NCI-H446 treated with DMSO at 0.1 percent for 48 hours (cell line): ENCODE results near the gene ZYX.
"Not testable (repeated sequence)": the region's sequence is repeated elsewhere in the genome, so short reads cannot be mapped to it uniquely, and the experiment has no call there.

ENCODE experiments used
- DNase-seq: peaks from one replicate; lab custom pipeline; 2025; lab: John Stamatoyannopoulos, UW

The ZYX gene

DNA sequence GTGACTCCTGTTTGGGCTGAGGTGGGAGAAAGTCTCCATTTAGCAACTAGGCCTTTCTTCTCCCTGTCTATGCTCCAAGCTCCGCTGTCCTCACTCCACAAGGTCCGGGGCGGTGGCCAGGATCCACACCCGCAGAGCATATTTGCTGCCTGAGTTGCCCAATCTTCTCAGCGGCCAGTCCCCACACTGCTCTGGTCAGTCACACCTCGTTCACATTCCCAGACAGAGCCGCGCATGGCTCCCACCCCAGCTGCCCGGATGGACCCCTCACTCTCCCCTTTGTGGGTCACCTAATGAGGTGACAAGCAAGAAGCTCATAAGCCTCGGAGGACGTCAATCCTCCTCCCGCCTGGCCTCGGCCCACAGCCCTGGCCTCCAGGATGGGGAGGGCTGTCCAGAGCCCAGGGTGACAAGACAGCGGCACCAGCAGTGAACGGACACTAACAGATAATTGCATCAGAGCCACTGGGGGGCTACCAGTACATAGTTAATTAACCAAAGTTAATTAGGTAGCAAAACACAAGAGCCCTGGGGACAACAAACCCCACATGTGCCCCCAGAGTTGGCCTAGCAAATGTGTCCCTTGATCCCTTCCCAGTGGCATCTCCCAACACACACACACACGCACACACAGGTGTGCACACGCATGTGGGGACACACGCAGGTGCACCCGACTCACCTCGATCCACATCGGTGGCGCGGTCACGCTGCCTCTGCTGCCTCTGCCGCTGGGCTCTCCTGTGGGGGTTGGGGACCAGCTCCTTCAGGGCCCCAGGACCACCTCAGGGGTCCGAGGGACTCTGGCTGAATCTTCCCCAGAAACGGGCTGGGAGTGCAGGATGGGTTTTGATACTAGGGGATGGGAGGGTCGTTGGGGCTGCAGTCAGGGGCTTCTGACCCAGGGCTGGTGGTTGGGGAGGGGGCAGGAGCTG is 15.7 kb downstream of the ZYX start:
- DNase-seq = no peak

DNA sequence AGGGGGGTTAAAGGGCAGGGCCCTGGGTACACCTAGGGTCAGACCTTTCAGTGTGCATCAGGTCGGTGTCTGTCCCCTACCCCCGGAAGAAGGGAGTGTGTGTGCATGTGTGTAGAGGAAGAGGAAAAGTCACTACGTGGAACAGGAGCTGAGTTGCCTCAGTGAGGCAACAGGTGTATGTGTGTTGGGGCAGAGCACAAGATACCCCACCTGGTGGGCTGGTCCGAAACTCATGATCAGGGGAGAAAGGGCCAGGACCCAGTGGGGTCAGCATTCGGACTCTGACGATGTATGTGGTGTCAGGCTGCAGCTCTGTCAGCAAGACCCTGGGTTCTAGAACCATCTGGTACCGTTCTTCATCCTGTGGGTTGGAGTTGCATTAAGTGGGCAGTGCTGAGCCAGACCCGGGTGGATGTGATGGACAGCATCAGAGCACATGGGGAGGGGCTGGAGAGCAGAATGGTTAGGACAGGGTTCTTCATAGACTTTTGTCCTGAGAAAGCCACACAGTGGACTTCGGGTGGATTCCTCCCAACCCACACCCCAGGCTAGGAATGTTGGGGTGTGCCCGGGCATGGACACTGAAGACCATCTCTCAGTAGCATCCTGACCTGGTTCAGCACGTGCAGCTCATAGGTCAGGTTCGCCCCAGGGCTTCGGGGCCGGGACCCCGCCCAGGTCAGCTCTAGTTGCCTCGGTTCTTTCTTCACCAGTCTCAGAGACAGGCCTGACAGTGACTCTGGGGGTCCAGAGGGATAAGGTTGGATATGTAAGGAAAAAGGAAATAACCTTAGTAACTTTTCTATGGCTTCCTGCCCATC is 16.8 kb downstream of the ZYX start:
- DNase-seq = no peak

DNA sequence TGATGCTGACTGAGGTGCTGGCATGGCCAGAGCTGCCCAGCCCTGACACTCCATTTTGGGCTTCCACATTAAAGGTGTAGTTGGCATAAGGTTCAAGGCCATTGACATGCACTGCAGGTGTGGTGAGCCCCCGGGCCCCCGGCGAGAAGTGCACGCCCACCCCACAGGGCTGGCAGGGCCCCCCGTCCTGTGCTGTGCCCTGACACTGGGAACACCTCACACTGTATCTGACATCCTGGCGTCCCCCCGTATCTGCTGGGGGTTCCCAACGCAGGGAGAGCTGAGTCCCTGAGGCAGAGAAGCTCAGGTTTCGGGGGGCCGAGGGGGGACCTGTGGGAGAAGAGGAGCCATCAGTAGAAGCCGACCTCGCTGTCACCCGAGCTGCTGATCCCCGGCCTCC is 17.5 kb downstream of the ZYX start:
- DNase-seq = no peak

DNA sequence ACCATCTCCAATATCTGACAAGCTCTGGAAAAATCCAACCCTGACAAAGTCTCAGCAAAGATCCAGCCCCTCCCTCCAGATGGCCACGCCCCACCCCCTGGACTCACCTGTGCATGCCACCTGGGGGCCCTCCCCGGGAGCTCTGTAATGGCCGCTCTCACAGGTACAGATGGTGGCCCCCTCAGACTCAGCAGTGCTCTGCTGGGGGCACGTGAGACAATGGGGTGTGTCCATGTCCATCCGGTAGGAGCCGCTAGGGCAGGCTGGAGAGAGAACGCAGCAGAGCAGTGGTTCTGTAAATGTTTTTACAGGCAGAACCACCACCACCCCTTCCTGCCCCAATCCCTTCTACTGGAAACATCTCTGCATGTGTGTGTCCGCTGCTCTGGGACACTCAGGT is 18.0 kb downstream of the ZYX start:
- DNase-seq = no peak

DNA sequence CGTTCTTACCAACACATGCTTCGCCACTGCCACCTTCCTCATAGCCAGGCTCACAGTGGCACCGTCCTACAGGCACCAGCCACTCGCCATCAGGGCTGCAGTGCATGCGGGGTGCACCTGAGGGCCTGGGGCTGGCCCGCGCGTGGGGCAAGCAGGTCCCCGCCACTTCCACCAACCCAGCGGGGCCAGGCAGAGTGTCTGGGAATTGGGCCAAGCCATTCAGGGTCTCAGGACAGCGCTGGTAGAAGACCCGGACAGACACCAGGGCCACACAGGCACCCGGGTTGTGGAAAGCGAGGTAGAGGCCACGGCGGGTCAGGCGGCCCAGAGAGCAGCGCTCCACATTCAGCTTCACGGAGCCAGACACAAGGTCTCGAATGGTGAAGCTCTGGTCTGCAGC is 18.5 kb downstream of the ZYX start:
- no peak for DNase-seq

DNA sequence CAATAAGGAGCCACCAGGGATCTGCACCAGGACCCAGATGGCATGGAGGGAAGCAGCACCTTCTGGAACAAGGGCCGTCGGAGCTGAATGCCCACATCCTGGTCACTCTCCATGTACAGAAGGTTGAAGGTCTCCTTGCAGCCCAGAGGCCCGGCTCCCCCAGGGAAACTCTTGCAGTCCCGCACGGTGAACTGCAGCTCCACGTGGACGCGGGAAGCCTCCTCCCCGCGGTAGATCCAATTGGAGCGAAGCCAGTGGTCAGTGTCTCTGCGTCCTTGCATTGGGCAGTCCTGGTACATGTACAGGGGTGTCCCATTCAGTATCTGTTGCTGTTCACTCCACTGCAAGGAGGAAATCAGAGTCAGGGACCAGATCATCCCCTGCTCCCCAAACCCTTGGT is 20.1 kb downstream of the ZYX start:
- no peak for DNase-seq

DNA sequence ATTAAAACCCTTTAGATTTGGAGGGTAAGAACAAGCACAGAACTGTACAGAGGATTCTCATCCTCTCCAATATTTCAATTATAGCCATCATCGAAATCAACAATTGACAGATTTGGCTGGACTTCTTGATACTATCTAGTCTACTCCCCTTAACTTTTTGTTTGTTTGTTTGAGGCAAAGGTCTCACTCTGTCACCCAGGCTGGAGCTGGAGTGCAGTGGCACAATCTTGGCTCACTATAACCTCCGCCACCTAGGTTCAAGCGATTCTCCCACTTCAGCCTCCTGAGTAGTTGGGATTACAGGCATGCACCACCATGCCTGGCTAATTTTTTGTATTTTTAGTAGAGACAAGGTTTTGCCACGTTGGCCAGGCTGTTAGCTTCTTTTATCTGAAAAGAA is 21.1 kb downstream of the ZYX start:
- DNase-seq = not testable (repeated sequence)

DNA sequence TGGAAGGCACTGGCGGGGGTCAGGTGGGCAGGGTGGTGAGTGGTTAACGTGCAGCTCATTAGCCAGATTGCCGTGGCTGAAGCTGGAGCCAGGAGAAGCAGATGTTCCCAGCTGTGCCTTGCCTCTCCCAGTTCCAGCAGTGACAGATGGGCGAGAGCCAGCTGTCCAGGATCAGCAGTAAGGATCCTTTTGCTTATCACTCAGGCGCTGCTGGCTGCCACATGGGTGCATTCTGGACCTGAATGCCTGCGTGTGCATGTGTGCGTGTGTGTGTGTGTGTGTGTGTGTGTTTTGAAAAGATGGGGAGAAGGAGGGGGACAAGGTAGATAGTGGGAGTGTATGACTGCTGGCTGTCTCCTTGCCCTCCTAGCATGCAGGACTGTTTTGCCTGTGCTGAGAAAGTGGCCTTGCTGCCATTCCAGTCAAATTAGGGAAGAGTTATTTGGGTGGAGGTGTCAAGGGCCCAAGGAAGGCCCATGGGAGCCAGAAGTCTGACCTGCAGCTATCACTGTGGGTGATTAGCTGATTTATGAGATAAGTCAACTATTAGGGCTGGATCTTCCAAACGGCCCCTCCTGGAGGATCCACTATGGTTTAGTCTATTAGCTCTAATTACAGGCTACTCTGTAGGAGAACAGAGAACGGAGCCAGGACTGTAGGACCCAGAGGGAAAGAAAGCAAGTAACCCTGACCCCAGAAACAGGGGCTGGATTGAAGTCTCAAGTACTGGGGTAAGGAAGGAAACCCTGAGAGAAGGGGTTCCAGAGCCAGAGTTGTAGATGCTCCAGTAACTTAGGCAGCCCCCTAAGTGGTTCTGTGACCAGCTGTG is 24.2 kb downstream of the ZYX start:
- DNase-seq = no peak

DNA sequence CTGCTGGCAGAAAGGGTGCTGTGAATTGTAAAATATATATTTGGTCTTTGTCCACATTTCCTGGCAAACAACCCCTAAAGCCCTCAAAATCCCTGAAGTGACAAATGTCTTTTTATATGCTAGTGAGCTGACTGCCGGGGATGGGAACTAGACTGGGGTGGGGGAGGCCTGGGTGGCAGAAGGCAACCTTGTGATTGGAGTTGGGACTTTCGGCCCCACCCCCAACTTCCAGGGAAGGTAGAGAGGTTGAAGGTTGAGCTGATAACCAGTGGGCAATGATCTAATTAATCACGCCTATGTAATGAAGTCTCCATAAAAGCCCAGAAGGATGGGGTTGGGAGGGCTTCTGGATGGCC is 24.8 kb downstream of the ZYX start:
- no peak for DNase-seq

DNA sequence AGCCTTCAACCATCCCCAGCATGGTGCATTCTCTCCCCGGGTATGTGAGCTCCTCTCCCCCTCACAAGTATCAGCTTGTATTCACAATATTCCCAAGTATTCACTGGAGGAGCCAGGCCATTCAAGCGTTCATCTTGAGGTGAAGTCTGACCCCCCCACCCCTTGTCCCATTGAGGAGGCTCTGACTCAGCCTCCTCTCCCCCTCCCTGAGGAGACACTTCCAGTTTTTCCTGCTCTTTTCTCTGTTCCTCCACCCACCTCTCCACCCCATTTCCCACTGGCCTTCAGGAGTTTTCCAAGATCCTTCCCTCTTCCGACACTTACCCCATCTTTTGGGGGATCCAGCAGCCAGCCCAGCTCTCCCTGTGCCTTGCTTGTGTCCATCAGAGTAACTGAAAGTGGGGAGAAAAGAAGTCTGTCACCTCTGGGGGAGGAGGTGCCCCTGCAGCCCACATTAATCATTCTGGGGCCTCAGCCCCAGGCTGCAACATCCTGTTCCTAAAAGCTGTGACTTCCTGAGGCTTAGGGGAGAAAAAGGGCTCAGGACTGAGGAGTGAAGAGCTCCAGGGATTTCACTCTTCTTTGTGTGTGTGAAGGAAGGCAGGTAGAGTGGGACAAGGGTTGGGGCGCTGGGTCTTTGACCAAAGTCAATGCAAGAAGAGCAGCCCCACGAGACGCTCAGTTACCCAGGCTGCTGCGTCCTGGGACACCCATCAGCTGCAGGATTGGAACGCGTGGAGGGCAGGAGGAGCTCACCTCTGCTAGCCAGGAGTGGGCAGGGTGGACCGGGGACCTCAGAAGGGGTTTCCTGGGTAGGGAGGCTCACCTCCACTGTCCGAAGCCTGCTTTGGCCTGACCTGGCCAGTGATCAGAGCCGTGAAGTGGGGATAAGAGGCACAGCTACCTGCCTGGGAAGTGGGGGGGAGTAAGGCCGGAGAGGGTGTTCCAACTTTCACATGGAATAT is 26.4 kb downstream of the ZYX start:
- DNase-seq = no peak

DNA sequence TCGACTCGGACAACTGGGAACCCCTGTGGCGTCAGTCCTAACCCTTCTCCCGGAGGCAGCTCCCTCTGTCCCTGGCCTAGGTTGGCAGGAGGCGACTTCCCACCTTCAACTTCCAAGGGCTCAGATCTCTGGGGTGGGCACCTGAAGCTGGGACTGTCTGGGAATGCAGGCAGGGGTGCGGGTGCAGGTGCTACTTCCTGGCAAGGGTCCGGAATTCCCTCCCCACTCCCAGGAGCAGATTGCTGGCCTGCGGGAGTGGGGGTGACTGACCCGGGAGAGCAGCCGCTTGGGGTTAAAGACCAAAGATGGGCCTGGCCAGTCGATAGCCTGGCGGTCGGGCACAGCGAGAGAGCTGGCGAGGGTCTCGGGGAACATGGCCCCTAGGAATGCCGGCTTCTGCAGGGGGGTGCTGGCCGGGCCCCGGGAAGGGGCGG is 27.1 kb downstream of the ZYX start:
- no peak for DNase-seq

DNA sequence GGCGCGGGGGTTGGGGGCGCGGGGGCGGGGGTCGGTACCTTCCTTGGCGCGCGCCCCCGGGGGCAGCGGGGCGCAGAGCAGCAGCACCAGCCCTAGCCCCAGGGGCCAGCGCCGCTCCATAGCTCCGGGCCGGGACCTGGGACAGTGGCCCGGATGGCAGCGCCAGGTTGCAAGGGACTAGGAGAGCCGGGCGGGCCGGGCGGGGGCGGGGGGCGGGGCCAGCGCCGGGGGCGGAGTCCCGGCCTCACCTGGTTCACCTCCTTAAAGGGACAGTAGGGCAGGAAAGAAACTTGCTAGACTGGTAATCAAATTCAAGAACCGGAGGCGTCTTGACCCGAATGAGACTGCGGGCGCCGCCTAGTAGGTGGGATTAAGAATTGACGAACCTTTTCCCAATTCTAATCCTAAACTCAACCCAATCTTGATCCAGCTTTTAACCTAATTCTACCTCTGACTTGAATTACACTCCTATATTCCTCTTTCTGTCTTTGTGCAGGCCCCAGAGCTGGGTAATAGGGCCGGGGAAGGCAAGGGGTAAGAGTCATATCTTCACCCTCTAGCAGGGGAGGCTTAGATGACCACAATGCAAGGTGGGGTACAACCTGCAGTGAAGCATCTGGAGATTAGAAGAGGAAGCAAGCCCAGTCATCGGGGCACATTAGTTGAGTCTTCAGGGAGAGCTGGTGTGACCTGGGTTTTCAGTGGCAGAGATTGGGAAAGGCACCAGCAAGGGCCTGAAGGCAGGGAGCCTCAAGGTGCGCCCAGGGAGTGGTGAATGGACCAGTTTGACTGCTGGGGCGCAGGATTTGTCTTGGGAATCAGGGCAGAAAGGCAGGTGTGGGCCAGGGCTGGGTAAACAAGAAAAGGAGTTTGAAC is 27.8 kb downstream of the ZYX start, which contains the start of gene EPHA1:
EPHA1 (minus strand) TSS at position 171 of the 876 bp plus-strand sequence; CDS start at position 120, 51 bp downstream.
- no peak for DNase-seq

DNA sequence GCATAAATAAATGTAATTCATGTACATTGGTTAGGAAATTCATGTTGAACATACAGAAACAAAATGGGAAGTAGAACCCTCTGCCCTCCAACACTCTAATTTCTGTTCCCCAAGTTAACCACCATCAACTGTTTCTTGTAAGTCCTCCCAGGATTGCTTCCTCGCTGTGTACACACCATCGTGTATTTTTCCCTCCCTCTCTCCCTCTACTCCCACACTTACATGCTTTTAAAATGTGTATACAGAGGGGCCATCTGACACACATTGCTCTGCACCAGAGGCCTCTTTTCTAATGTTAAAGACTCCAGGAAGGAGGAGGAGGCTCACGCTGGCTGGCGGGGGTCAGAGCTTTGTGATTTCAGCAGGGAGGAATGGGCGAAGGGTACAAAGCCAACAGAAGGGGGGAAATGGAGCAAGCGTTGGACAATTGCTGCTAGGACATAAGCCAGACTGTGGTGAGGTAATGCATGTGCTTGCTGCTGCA is 29.4 kb downstream of the ZYX start:
- DNase-seq = no peak

DNA sequence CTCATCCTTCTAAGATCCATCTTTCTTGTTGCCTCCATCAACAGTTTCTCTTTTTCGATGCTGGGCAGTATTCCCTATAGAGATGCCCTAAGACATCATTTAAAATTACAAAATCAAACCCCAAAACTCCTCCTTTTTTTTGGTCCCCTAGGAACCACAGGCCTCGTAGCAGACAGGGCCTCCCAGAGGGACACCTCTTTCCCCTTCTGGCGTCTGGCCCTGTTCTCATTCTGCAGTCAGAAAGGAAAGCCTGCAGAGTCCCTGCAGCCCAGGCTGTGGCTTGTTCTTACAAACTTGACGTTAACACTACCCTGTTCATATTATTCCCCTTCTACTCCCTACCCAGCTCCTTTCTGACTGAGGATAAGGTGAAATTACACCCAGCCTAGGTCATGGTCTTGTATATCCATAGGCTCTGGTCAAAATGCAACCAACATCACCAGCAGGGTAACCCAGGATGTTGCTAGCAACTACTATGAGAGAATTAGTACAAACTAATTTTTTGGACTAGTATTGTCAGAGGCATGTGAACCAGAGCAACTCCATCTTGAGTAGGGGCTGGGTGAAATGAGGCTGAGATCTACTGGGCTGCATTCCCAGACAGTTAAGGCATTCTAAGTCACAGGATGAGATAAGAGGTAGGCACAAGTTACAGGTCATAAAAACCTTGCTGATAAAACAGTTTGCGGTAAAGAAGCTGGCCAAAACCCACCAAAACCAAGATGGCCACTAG is 31.0 kb downstream of the ZYX start:
- DNase-seq = no peak

DNA sequence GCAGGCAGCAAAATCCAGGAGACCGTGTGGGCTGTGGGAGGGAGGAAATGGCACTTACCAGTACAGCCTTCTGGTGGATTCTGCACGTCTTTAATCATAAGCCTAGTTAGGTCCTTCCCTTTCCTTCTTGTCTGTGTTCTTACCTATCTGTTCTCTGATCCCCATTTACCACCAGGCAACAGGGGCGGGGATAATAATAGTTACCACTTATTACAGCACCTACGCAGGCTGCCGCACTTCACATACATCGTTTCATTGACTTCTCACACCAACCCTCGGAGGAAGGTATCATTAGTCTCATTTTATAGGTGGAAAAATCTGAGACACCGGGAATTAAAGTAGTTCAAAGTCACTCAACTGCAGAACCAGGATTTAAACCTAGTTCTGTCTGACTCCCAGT is 32.0 kb downstream of the ZYX start:
- no peak for DNase-seq

DNA sequence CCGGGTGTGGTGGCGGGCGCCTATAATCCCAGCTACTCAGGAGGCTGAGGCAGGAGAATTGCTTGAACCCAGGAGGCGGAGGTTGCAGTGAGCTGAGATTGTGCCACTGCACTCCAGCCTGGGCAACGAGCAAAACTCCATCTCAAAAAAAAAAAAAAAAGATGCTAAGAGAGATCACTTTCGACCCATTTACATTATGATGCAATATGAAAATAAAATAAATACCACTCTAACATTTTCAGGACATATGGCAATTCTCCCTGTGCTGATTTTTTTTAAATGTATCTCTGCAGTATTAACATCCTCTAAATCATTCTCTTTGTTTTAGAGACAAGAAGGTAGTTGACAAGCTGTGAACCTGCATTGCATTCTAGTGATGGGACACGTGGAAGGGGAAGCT is 34.1 kb downstream of the ZYX start:
- not testable (repeated sequence) for DNase-seq

DNA sequence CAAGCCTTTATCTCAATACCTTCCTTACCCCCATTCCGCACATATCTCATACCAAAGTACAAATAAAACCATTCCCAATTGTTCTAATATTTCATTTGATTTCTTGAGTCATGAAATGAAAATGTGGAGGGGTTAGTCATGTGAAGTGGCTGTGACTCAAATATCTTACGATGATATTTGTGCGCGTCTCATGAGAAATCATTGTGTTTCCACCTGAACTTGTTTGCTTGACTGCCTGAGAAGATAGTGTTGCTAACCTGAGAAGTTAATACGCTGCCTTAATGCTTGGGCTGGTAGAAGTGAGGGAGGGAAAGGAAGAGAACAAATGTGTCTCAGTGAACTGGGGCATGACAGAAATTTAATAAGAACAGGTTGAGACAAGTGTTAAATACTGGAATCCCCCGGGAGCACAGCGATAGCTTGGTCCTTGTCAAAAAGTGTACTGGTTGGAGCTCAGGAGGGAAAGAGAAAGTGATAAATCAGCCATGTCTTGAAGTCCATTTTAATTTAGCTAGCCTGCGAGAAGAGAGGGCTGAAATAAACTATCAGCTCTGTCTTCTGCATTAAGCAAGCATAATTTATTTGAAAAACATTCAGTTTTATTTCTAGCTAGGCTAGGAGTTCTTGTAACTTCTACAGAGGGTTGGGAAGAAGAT is 34.7 kb downstream of the ZYX start:
- no peak for DNase-seq

DNA sequence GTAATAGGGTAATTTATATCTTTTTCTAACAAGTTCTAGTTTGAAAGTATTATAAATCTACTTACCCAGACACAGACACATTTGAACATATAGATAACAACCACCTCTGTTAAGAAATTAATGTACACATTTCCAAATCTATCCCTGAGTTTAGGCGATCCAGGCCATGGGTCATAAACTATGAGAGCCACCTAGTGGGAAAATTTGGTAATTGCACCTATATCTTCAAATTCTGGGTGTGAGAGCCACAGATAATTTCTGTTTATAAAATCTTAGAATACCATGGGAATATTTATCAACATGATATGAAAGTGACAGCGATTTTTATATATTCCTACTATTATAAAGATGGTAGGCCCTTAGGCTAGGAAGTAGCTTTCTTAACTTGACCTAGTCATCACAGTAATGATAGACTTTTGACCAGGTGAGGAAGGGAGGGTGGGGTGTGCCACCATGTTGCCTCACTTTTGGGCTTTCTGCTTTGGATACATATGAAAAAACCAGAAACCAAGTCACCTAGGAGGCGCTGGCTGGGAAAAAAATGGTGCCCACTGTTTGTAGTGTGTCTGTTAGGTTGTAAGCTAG is 35.5 kb downstream of the ZYX start:
- DNase-seq = no peak
